ENCODE measurements around the gene TFCP2. TPM values are rescaled to one million over a fixed set of nuclear protein-coding genes. Genes with fewer than 3 reads are reported as not detected.
"Not testable (repeated sequence)": the region's sequence is repeated elsewhere in the genome, so short reads cannot be mapped to it uniquely, and the experiment has no call there.

TFCP2 gene, protein sequence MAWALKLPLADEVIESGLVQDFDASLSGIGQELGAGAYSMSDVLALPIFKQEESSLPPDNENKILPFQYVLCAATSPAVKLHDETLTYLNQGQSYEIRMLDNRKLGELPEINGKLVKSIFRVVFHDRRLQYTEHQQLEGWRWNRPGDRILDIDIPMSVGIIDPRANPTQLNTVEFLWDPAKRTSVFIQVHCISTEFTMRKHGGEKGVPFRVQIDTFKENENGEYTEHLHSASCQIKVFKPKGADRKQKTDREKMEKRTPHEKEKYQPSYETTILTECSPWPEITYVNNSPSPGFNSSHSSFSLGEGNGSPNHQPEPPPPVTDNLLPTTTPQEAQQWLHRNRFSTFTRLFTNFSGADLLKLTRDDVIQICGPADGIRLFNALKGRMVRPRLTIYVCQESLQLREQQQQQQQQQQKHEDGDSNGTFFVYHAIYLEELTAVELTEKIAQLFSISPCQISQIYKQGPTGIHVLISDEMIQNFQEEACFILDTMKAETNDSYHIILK
- total RNA-seq (2021) (17.1 and 25.7 TPM in 2 replicates), Bru-seq, nascent RNA (percentile 77 among the genes with signal in this experiment), BruChase-seq, experiment 1, labeled RNA remaining after a 2-hour chase (percentile 83 among the genes with signal in this experiment), BruChase-seq, experiment 2, labeled RNA remaining after a 6-hour chase (percentile 76 among the genes with signal in this experiment)
- long read RNA-seq, transcript TFCP2-201 (15 exons, 3,546 nt), result major isoform, 16 of 33 reads
- long read RNA-seq, partial matches to known transcripts, result 2 of 33 reads
- long read RNA-seq, other reads (novel, unspliced or antisense), result 15 of 33 reads

DNA sequence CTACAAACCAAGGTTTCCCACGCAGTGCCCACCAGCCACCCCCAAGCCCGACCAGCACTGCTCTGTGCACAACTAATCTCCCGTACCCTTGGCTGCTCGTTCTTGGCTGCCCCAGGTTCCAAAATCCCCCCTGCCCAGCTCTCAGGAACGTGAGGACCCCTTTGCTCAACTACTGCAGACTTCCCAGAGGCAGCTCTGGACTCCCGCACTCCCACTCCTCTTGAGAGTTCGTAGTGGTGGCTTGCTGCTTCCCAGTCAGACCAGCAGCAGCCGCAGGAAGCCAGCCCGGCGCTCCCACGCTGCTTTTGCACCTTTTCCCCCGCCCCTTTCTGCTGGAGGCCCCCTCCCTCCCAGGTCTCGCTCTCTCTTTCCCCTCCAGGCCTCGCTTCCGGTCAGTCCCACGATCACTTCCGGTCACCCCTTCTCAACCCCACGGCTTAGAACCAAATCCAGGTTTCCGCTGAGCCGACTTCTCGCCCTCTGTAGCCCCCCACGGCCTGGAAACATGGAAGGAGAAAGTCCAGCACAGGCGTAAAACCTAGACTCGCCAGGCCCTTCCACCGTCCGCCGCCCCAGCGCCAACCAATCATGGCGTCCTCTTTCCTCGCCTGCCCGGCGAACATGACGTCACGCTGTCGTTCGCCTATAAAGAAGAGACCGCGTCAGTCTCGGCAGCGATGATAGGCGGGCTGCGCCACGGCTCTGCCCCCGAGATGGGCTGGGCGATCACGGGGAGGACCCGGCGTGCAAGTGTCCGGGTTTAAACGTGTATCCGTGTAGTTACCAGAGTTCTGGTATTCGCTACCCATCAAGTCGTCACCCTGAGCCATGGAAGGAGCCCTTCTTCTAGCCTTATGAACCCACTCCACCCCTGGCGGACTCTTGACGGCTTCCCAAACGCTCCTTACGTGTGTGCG is at the start of gene TFCP2:
TFCP2 (minus strand) TSS at position 621 of the 917 bp plus-strand sequence. CDS start 713 bp downstream, outside the sequence.
- DNase-seq, result peak; percentile 89 to 95
- no peaks in the 10 kb centered on the region for H3K27me3 ChIP-seq (ENCODE audit: insufficient read depth, low read depth)
- H4K20me1 ChIP-seq (ENCODE audit: insufficient read depth), result no peaks in the 10 kb centered on the region
- no peaks in the 10 kb centered on the region for H3K9me3 ChIP-seq (ENCODE audit: insufficient read depth, low read depth)
- H3K4me1 ChIP-seq (replicated peaks; ENCODE audit: insufficient read depth), result peaks cover 20% of the 10 kb centered on the region
- BruUV-seq (replicated peaks), result no TSS peak
- H3K4me3 ChIP-seq, result peak within 1 kb of the TSS; percentile 87
- intact Hi-C loops (cut with micrococcal nuclease; ENCODE audit: unreplicated experiment), result loop anchor here (2.0 kb wide), 1 partner anchor 66 kb away; the partner anchor contains the start of gene DAZAP2
- no peaks in the 10 kb centered on the region for H3K9me2 ChIP-seq (ENCODE audit: insufficient read depth)
- peaks cover 47% of the 10 kb centered on the region for H3K79me2 ChIP-seq (ENCODE audit: low read depth)
- ChIA-PET POLR2A (ENCODE audit: unreplicated experiment) (no interaction called here), CTCF (no interaction called here)
- H3F3A ChIP-seq (ENCODE audit: insufficient read depth, low read depth), result peaks cover 11% of the 10 kb centered on the region
- peak within 1 kb of the TSS; percentile 74 for H3K4me2 ChIP-seq
- TF ChIP-seq EZH2 (IDR thresholded peaks at IDR 0.05; ENCODE audit: low read depth), result no peak
- TF ChIP-seq, protein P1, sequence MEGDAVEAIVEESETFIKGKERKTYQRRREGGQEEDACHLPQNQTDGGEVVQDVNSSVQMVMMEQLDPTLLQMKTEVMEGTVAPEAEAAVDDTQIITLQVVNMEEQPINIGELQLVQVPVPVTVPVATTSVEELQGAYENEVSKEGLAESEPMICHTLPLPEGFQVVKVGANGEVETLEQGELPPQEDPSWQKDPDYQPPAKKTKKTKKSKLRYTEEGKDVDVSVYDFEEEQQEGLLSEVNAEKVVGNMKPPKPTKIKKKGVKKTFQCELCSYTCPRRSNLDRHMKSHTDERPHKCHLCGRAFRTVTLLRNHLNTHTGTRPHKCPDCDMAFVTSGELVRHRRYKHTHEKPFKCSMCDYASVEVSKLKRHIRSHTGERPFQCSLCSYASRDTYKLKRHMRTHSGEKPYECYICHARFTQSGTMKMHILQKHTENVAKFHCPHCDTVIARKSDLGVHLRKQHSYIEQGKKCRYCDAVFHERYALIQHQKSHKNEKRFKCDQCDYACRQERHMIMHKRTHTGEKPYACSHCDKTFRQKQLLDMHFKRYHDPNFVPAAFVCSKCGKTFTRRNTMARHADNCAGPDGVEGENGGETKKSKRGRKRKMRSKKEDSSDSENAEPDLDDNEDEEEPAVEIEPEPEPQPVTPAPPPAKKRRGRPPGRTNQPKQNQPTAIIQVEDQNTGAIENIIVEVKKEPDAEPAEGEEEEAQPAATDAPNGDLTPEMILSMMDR (conservative IDR thresholded peaks at IDR 0.05), result no peak
- H3K27ac ChIP-seq, result peak within 1 kb of the TSS; percentile 98
- H3K36me3 ChIP-seq (ENCODE audit: low read depth), result no peaks in the 10 kb centered on the region
- H2AFZ ChIP-seq, result peak within 1 kb of the TSS; percentile 90

GRCh38 chr12:51222461-51222860 is 49.5 kb upstream of the TFCP2 start:
- no peaks in the 10 kb centered on the region for H3F3A ChIP-seq (ENCODE audit: insufficient read depth, low read depth)
- BruUV-seq (replicated peaks), result no TSS peak
- no peaks in the 10 kb centered on the region for H3K9me3 ChIP-seq (ENCODE audit: insufficient read depth, low read depth)
- CTCF ChIA-PET, result no interaction called here
- POLR2A ChIA-PET (ENCODE audit: unreplicated experiment), result no interaction called here
- no peaks in the 10 kb centered on the region for H3K9me2 ChIP-seq (ENCODE audit: insufficient read depth)
- H4K20me1 ChIP-seq (ENCODE audit: insufficient read depth), result no peaks in the 10 kb centered on the region
- H3K79me2 ChIP-seq (ENCODE audit: low read depth), result no peaks in the 10 kb centered on the region
- no peak for DNase-seq
- H3K4me2 ChIP-seq, result no peak overlapping the region
- H2AFZ ChIP-seq, result no peak overlapping the region
- H3K27ac ChIP-seq, result no peak overlapping the region
- H3K4me1 ChIP-seq (replicated peaks; ENCODE audit: insufficient read depth), result peaks cover 9% of the 10 kb centered on the region
- no peak overlapping the region for H3K4me3 ChIP-seq
- TF ChIP-seq, protein P1 (conservative IDR thresholded peaks at IDR 0.05), result no peak
- no peak for TF ChIP-seq EZH2 (IDR thresholded peaks at IDR 0.05; ENCODE audit: low read depth)
- H3K36me3 ChIP-seq (ENCODE audit: low read depth), result no peaks in the 10 kb centered on the region
- intact Hi-C loops (cut with micrococcal nuclease; ENCODE audit: unreplicated experiment), result no loop called here
- H3K27me3 ChIP-seq (ENCODE audit: insufficient read depth, low read depth), result no peaks in the 10 kb centered on the region

- CTCF ChIA-PET; H2AFZ ChIP-seq; DNase-seq; H3K9me2 ChIP-seq (ENCODE audit: insufficient read depth); H3K4me2 ChIP-seq; H3K9me3 ChIP-seq (ENCODE audit: insufficient read depth, low read depth); H3K79me2 ChIP-seq (ENCODE audit: low read depth); intact Hi-C loops (cut with micrococcal nuclease; ENCODE audit: unreplicated experiment); H4K20me1 ChIP-seq (ENCODE audit: insufficient read depth); POLR2A ChIA-PET (ENCODE audit: unreplicated experiment); H3K36me3 ChIP-seq (ENCODE audit: low read depth); H3K4me1 ChIP-seq (replicated peaks; ENCODE audit: insufficient read depth); H3K27me3 ChIP-seq (ENCODE audit: insufficient read depth, low read depth); H3K27ac ChIP-seq; BruUV-seq (replicated peaks); H3K4me3 ChIP-seq: not testable (repeated sequence)
- peaks cover 12% of the 10 kb centered on the region; the same call in 1 of the 2 replicates for H3F3A ChIP-seq (ENCODE audit: insufficient read depth, low read depth)
Measured at GRCh38 chr12:51219857-51220256, 46.9 kb upstream of the TFCP2 start.
